HL-60 (cell line): ENCODE data around the gene REEP5.

ENCODE experiments used
- DNase-seq, 2 experiments: peaks; one replicate each; pipeline ENCODE4 v3.0.0-alpha.2; 2010 to 2020; ENCODE audit warnings: low read depth in 1 of 2, low spot score in 1 of 2
- H3K27ac ChIP-seq: fragments of 250-450 bp; sonication (Bioruptor Pico); replicated peaks from 2 replicates; pipeline ENCODE4 v1.5.1; 2020; ENCODE audit warnings: mild to moderate bottlenecking, moderate library complexity
- H3K27me3 ChIP-seq: fragments of 250-450 bp; sonication (Bioruptor Pico); 2 replicates; pipeline ENCODE4 v1.5.1; 2021; ENCODE audit warnings: mild to moderate bottlenecking, moderate library complexity; ENCODE audit not compliant: insufficient read depth, poor library complexity, severe bottlenecking
- H3K4me3 ChIP-seq: replicated peaks from 2 replicates; pipeline ENCODE4 v1.5.1; 2011; ENCODE audit warnings: mild to moderate bottlenecking, control low read depth, low read length; ENCODE audit not compliant: insufficient read depth
- CTCF ChIP-seq: IDR thresholded peaks from one replicate; pipeline ENCODE4 v1.5.1; 2011; ENCODE audit warnings: low read length, control low read depth, inconsistent platforms; ENCODE audit not compliant: insufficient read depth
- GABPA ChIP-seq: IDR thresholded peaks from 2 replicates; pipeline ENCODE4 v1.6.1; 2012; ENCODE audit warnings: low read depth
- POLR2AphosphoS5 ChIP-seq: IDR thresholded peaks from 2 replicates; pipeline ENCODE4 v1.6.1; 2012; ENCODE audit warnings: low read depth
- REST ChIP-seq: IDR thresholded peaks from 2 replicates; pipeline ENCODE4 v1.6.1; 2012; ENCODE audit warnings: low read depth; ENCODE audit not compliant: insufficient replicate concordance
- SPI1 ChIP-seq: IDR thresholded peaks from 2 replicates; pipeline ENCODE4 v1.6.1; 2012; ENCODE audit warnings: low read depth, mild to moderate bottlenecking, borderline replicate concordance

The REEP5 gene

GRCh38 chr5:112844489-112844888 is 77.5 kb downstream of the REEP5 start:
- H3K4me3 ChIP-seq = no peak overlapping the region
- no peaks in the 10 kb centered on the region for H3K27me3 ChIP-seq
- H3K27ac ChIP-seq = no peak overlapping the region
- DNase-seq = no peak
- TF ChIP-seq CTCF (no peak), POLR2AphosphoS5 (no peak), REST (no peak), GABPA (no peak), SPI1 (no peak)

GRCh38 chr5:112833971-112834370 is 88.1 kb downstream of the REEP5 start:
- no peak for DNase-seq
- Histone ChIP-seq H3K27me3 (no peaks in the 10 kb centered on the region), H3K27ac (no peak overlapping the region), H3K4me3 (no peak overlapping the region)
- TF ChIP-seq GABPA = no peak
- TF ChIP-seq SPI1 = no peak
- no peak for TF ChIP-seq POLR2AphosphoS5
- no peak for TF ChIP-seq CTCF
- no peak for TF ChIP-seq REST

GRCh38 chr5:112830378-112830777 is 91.6 kb downstream of the REEP5 start:
- Histone ChIP-seq H3K27me3 (no peaks in the 10 kb centered on the region), H3K27ac (no peak overlapping the region), H3K4me3 (no peak overlapping the region)
- no peak for TF ChIP-seq SPI1
- no peak for TF ChIP-seq POLR2AphosphoS5
- TF ChIP-seq REST = no peak
- TF ChIP-seq GABPA = no peak
- no peak for TF ChIP-seq CTCF
- no peak for DNase-seq
